ENCODE data around the gene SMARCB1. TPM values are rescaled to one million over a fixed set of nuclear protein-coding genes. Genes with fewer than 3 reads are reported as not detected.

The SMARCB1 gene
- total RNA-seq, 4 donors from 2014 or later, result 37.8 to 61.0 (median 47.7) TPM

- Histone ChIP-seq H3K27me3 (peaks cover 0 to 24% (median 0%) of the 10 kb centered on the region in 4 donors), H3K36me3 (no peaks in the 10 kb centered on the region), H3K4me3 (no peak overlapping the region), H3K9me3 (no peaks in the 10 kb centered on the region), H3K27ac (peak overlapping the region in 1 of 4 donors; percentile 59), H3K4me1 (peaks cover 23 to 53% (median 26%) of the 10 kb centered on the region in 3 donors)
- intact Hi-C loops (cut with DNase I), result loop anchor here (5.0 to 10.0 kb wide), 2 partner anchors 78 to 311 kb away; partner anchors contain the start of gene CHCHD10
- no peak for DNase-seq
- TF ChIP-seq POLR2A (IDR thresholded peaks at IDR 0.05) (no peak), CTCF (IDR thresholded peaks at IDR 0.05) (no peak)
- WGBS, 2 donors, result 38 to 61% methylated on average over 6 to 8 of the region's 9 CpGs
Measured at GRCh38 chr22:23845265-23846080, 58.7 kb downstream of the SMARCB1 start.

DNA sequence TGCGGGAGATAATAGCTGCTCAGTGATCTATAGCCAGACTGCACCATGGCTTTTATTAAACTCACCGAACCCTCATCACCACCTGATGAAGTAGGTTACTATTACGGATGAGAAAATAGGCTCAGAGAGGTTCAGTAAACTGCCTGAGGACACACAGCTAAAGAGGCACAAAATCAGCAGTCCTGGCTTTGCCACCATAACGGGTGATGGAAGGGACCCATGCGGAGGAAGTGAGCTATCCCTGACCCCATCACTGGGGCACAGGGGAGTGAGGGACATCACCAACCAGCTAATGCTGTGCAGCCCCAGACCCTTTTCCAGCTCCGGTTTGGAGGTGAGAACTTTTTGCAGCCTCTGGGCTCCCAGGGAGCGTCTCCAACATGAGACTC, 59.3 kb downstream of the SMARCB1 start:
- intact Hi-C loops (cut with DNase I), result loop anchor here (5.0 to 10.0 kb wide), 2 partner anchors 79 to 311 kb away; partner anchors contain the start of gene CHCHD10
- H3K36me3 ChIP-seq, result no peaks in the 10 kb centered on the region
- TF ChIP-seq POLR2A (IDR thresholded peaks at IDR 0.05) (no peak), CTCF (IDR thresholded peaks at IDR 0.05) (no peak)
- H3K27me3 ChIP-seq, result peaks cover 0 to 30% (median 0%) of the 10 kb centered on the region in 4 donors
- H3K4me1 ChIP-seq, result peaks cover 23 to 53% (median 26%) of the 10 kb centered on the region in 3 donors
- no peaks in the 10 kb centered on the region for H3K9me3 ChIP-seq
- WGBS, 2 donors, result 52 to 61% methylated on average over 6 to 7 of the region's 7 CpGs
- H3K27ac ChIP-seq, result peak overlapping the region in 2 of 4 donors; percentile 56 to 59
- no peak overlapping the region for H3K4me3 ChIP-seq
- DNase-seq, result no peak

DNA sequence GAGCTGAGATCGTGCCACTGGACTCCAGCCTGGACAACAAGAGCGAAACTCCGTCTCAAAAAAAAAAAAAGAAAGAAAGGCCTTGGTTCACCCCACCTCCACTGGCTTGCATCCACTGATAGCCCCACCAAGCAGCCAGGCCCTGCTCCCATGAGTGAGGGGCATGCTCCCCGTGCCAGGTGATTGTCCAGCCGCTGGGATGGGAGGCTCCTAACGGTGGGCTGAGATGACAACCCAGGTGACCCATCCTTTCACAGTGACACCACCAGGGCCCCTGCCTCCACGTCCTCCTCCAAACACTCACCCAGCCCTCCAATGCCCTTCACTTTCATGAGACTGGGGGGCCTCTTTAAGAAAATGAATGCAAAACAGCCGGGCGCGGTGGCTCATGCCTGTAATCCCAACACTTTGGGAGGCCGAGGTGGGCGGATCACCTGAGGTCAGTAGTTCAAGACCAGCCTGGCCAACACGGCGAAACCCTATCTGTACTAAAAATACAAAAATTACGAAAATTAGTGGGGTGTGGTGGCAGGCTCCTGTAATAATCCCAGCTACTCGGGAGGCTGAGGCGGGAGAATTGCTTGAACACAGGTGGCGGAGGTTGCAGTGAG, 60.6 kb downstream of the SMARCB1 start:
- TF ChIP-seq CTCF (IDR thresholded peaks at IDR 0.05), result no peak
- no peak for TF ChIP-seq POLR2A (IDR thresholded peaks at IDR 0.05)
- peaks cover 0 to 36% (median 0%) of the 10 kb centered on the region in 4 donors for H3K27me3 ChIP-seq
- H3K36me3 ChIP-seq, result no peaks in the 10 kb centered on the region
- WGBS, 2 donors, result 77 to 83% methylated on average over 10 to 13 of the region's 18 CpGs
- intact Hi-C loops (cut with DNase I), result loop anchor here (5.0 to 10.0 kb wide), 2 partner anchors 80 to 313 kb away; partner anchors contain the start of gene CHCHD10
- H3K4me3 ChIP-seq, result no peak overlapping the region
- no peak overlapping the region for H3K27ac ChIP-seq
- peaks cover 23 to 53% (median 26%) of the 10 kb centered on the region in 3 donors for H3K4me1 ChIP-seq
- no peaks in the 10 kb centered on the region for H3K9me3 ChIP-seq
- DNase-seq, result no peak

GRCh38 chr22:23847991-23848864, 61.5 kb downstream of the SMARCB1 start:
- no peak for DNase-seq
- 63 to 88% methylated on average over 12 to 16 of the region's 24 CpGs for WGBS, 2 donors
- no peak overlapping the region for H3K27ac ChIP-seq

More at GRCh38 chr22:23847991-23848864, 61.5 kb downstream of the SMARCB1 start:
- Histone ChIP-seq H3K4me3 (no peak overlapping the region), H3K27me3 (peaks cover 0 to 36% (median 0%) of the 10 kb centered on the region in 4 donors), H3K36me3 (no peaks in the 10 kb centered on the region), H3K4me1 (peaks cover 23 to 53% (median 26%) of the 10 kb centered on the region in 3 donors), H3K9me3 (no peaks in the 10 kb centered on the region)
- intact Hi-C loops (cut with DNase I), result loop anchor here (5.0 to 10.0 kb wide), 2 partner anchors 81 to 313 kb away; partner anchors contain the start of gene CHCHD10
- TF ChIP-seq POLR2A (IDR thresholded peaks at IDR 0.05) (no peak), CTCF (IDR thresholded peaks at IDR 0.05) (no peak)
